Endothelial cell of umbilical vein (primary cell): ENCODE results near the gene SLC9A9. TPM values are rescaled to one million over a fixed set of nuclear protein-coding genes. Genes with fewer than 3 reads are reported as not detected.

Experiments used
- BruUV-seq: library from RNA; stranded (reverse); fragments of 400-500 nt; replicated peaks from 2 replicates; lab custom pipeline; 2021; lab: Mats Ljungman, UMichigan
- CTCF ChIA-PET: fragments of 300-600, 350-600 bp; sonication (Branson Sonifier 250); formaldehyde crosslinking; loops from one replicate; lab custom pipeline; 2021; ENCODE audit warnings: antibody characterized with exemption, inconsistent platforms; lab: Charles Lee
- POLR2A ChIA-PET: fragments of 300-600, 350-600 bp; sonication (Branson Sonifier 250); formaldehyde crosslinking; loops from one replicate; lab custom pipeline; 2021; ENCODE audit warnings: antibody characterized with exemption, inconsistent platforms; lab: Charles Lee
- DNase-seq: peaks from one replicate; pipeline ENCODE4 v3.0.0-alpha.2; 2011; ENCODE audit warnings: low read depth, low spot score
- FAIRE-seq: peaks from 2 replicates; lab custom pipeline; 2011; peaks lifted over from hg19 to GRCh38; lab: Jason Lieb, UNC
- H2AFZ ChIP-seq: 2 replicates; pipeline ENCODE4 v1.6.0; 2012; ENCODE audit warnings: low read depth, low read length, control low read depth, inconsistent platforms
- H3K27ac ChIP-seq: 2 replicates; pipeline ENCODE4 v1.5.1; 2011; ENCODE audit warnings: low read depth, mild to moderate bottlenecking, control low read depth, low read length, moderate library complexity; ENCODE audit not compliant: insufficient read depth
- H3K27me3 ChIP-seq, 2 experiments: 2 replicates each; pipeline versions ENCODE4 v1.6.0 to v1.6.1; 2011; ENCODE audit warnings: low read length in 2 of 2, mixed read lengths in 1 of 2; ENCODE audit not compliant: control insufficient read depth in 2 of 2, insufficient read depth in 2 of 2
- H3K36me3 ChIP-seq, 2 experiments: 2 replicates in 1 of 2; 3 replicates in 1 of 2; pipeline ENCODE4 v1.5.1; 2011; ENCODE audit warnings: low read length in 2 of 2, mild to moderate bottlenecking in 1 of 2, moderate library complexity in 1 of 2; ENCODE audit not compliant: control insufficient read depth in 2 of 2, insufficient read depth in 2 of 2; ENCODE audit errors: extremely low read depth in 1 of 2
- H3K4me1 ChIP-seq: 3 replicates; pipeline ENCODE4 v1.5.1; 2011; ENCODE audit warnings: mild to moderate bottlenecking, low read length; ENCODE audit not compliant: control insufficient read depth, insufficient read depth; ENCODE audit errors: extremely low read depth
- H3K4me2 ChIP-seq: 2 replicates; pipeline ENCODE4 v1.6.1; 2011; ENCODE audit warnings: low read length, control low read depth, mixed read lengths; ENCODE audit not compliant: insufficient read depth
- H3K4me3 ChIP-seq, 3 experiments: fragments of 200-600 bp in 1 of 3; sonication (generic), shearing (Covaris generic) in 1 of 3; replicated peaks in 1 of 3; 2 replicates each; pipeline ENCODE4 v1.5.1; 2011 to 2016; ENCODE audit warnings: control low read depth in 3 of 3, low read length in 3 of 3, mild to moderate bottlenecking in 2 of 3, inconsistent platforms in 1 of 3, low read depth in 1 of 3, moderate library complexity in 1 of 3; ENCODE audit not compliant: insufficient read depth in 1 of 3
- H3K79me2 ChIP-seq: 2 replicates; pipeline ENCODE4 v1.6.0; 2012; ENCODE audit warnings: low read length, inconsistent platforms; ENCODE audit not compliant: control insufficient read depth, insufficient read depth
- H3K9ac ChIP-seq: replicated peaks from 2 replicates; pipeline ENCODE3; 2011; ENCODE audit warnings: low read length, control low read depth; ENCODE audit not compliant: insufficient read depth; ENCODE audit errors: extremely low read depth
- H3K9me1 ChIP-seq: replicated peaks from 3 replicates; pipeline ENCODE4 v1.6.0; 2011; ENCODE audit warnings: mild to moderate bottlenecking, low read length; ENCODE audit not compliant: control insufficient read depth, insufficient read depth; ENCODE audit errors: extremely low read depth
- H3K9me3 ChIP-seq: replicated peaks from 2 replicates; pipeline ENCODE4 v1.5.1; 2012; ENCODE audit warnings: low read length, inconsistent platforms; ENCODE audit not compliant: control insufficient read depth, insufficient read depth
- H4K20me1 ChIP-seq: replicated peaks from 2 replicates; pipeline ENCODE3; 2011; ENCODE audit warnings: mild to moderate bottlenecking, low read length; ENCODE audit not compliant: control insufficient read depth, insufficient read depth; ENCODE audit errors: extremely low read depth
- EZH2 ChIP-seq: IDR thresholded peaks from 2 replicates; pipeline ENCODE4 v1.6.1; 2012; ENCODE audit warnings: borderline replicate concordance, low read depth, mild to moderate bottlenecking, moderate library complexity, low read length, inconsistent platforms; ENCODE audit not compliant: severe bottlenecking
- FOS ChIP-seq: IDR thresholded peaks from 2 replicates; pipeline ENCODE4 v1.6.1; 2011; ENCODE audit warnings: mild to moderate bottlenecking, low read length, moderate library complexity, borderline replicate concordance; ENCODE audit not compliant: insufficient read depth
- GATA2 ChIP-seq: IDR thresholded peaks from 2 replicates; pipeline ENCODE4 v1.7.0; 2011; ENCODE audit warnings: low read depth, mild to moderate bottlenecking, moderate library complexity, mixed read lengths, low read length; ENCODE audit not compliant: insufficient read length, insufficient read depth
- JUN ChIP-seq: IDR thresholded peaks from 2 replicates; pipeline ENCODE4 v1.6.1; 2011; ENCODE audit warnings: borderline replicate concordance, low read depth; ENCODE audit not compliant: insufficient read length, insufficient read depth
- MYC ChIP-seq: IDR thresholded peaks from one replicate; pipeline ENCODE4 v1.6.1; 2011; ENCODE audit warnings: mild to moderate bottlenecking, low read depth, low read length
- POLR2A ChIP-seq: IDR thresholded peaks from 2 replicates; pipeline ENCODE4 v1.6.1; 2012; ENCODE audit warnings: low read depth, mild to moderate bottlenecking, control low read depth, low read length
- POLR2AphosphoS5 ChIP-seq: IDR thresholded peaks from 2 replicates; pipeline ENCODE4 v1.6.1; 2012; ENCODE audit warnings: low read depth, mild to moderate bottlenecking, control low read depth, low read length, moderate library complexity; ENCODE audit not compliant: insufficient read depth
- dilution Hi-C: fragments of 300-500 bp; cut with MboI; formaldehyde crosslinking; loops from one replicate; pipeline ENCODE4 v1.15.0; 2019; ENCODE audit warnings: low sequenced_read_pairs; ENCODE audit not compliant: extremely low pct_ligation_motif_present
- intact Hi-C: fragments of 100-400 bp; cut with micrococcal nuclease; formaldehyde crosslinking; loops from one replicate; pipeline ENCODE4 v1.10.0; 2022
- polyA plus RNA-seq, 4 experiments: library from polyadenylated mRNA; depleted of rRNA in 3 of 4; stranded (reverse) in 3 of 4; unstranded in 1 of 4; fragments of >200 nt; gene quantifications; 2 replicates each; pipeline versions ENCODE4 v1.2.1 to v1.2.3, GENCODE V29; 2011 to 2012; ENCODE audit warnings: missing spikeins in 1 of 4
- total RNA-seq: library from RNA; stranded (reverse); gene quantifications from 2 replicates; pipeline ENCODE4 v1.2.3, GENCODE V29; 2021
- TF ChIP-seq, protein P1 (sequence below), 2 donors: IDR thresholded peaks; 1 replicate in 1 of 2; 2 replicates in 1 of 2; pipeline ENCODE4 v1.5.1; 2011; ENCODE audit warnings: low read length in 2 of 2, mild to moderate bottlenecking in 2 of 2, moderate library complexity in 2 of 2, control low read depth in 1 of 2, inconsistent platforms in 1 of 2, low read depth in 1 of 2; ENCODE audit not compliant: insufficient read depth in 1 of 2; ENCODE audit errors: extremely low read depth in 1 of 2
- TF ChIP-seq, protein P2 (sequence below): IDR thresholded peaks from 2 replicates; pipeline ENCODE4 v1.6.1; 2011; ENCODE audit not compliant: insufficient read depth, insufficient read length

SLC9A9 gene
- total and polyA plus RNA-seq, 2 donors (not counting 3 experiments of a cell fraction or from before 2014, with no cell fraction given) = 1.5 to 1.8 TPM

DNA sequence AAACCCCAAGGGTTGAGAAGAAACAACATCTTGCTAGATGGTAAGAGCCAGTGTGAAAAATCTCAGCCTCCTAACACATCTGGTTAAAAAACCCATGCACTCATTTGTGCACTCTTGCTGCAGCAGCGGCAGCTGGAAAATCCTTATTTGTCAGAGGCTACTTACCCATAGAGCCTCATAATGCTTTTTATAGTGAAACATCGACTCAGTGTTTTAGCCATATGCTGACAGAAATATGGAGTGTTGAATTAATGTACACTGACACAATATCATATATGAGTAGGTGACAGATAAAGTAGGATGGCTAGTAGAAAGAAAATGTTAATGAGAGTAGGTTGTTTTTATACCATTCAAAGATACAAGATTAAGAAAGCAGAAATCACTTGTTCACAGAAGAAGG, 13.0 kb downstream of the SLC9A9 start:
- Histone ChIP-seq H3K4me3 (no peak overlapping the region), H2AFZ (no peak overlapping the region), H4K20me1 (no peaks in the 10 kb centered on the region), H3K27ac (no peak overlapping the region), H3K79me2 (no peaks in the 10 kb centered on the region), H3K36me3 (no peaks in the 10 kb centered on the region), H3K4me1 (peaks cover 12% of the 10 kb centered on the region), H3K27me3 (no peaks in the 10 kb centered on the region), H3K9ac (no peak overlapping the region), H3K9me3 (no peaks in the 10 kb centered on the region), H3K4me2 (no peak overlapping the region), H3K9me1 (peaks cover 3% of the 10 kb centered on the region)
- DNase-seq = no peak
- intact Hi-C loops (no loop called here), dilution Hi-C loops (no loop called here)
- TF ChIP-seq GATA2 (no peak), MYC (no peak), POLR2A (no peak), JUN (no peak), EZH2 (no peak), FOS (no peak), POLR2AphosphoS5 (no peak)
- TF ChIP-seq, protein P1, sequence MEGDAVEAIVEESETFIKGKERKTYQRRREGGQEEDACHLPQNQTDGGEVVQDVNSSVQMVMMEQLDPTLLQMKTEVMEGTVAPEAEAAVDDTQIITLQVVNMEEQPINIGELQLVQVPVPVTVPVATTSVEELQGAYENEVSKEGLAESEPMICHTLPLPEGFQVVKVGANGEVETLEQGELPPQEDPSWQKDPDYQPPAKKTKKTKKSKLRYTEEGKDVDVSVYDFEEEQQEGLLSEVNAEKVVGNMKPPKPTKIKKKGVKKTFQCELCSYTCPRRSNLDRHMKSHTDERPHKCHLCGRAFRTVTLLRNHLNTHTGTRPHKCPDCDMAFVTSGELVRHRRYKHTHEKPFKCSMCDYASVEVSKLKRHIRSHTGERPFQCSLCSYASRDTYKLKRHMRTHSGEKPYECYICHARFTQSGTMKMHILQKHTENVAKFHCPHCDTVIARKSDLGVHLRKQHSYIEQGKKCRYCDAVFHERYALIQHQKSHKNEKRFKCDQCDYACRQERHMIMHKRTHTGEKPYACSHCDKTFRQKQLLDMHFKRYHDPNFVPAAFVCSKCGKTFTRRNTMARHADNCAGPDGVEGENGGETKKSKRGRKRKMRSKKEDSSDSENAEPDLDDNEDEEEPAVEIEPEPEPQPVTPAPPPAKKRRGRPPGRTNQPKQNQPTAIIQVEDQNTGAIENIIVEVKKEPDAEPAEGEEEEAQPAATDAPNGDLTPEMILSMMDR (IDR thresholded peaks at IDR 0.05; ENCODE audit: extremely low read depth in 1 of 2, insufficient read depth in 1 of 2, low read depth in 1 of 2, low read length in 2 of 2) = no peak
- TF ChIP-seq, protein P2, sequence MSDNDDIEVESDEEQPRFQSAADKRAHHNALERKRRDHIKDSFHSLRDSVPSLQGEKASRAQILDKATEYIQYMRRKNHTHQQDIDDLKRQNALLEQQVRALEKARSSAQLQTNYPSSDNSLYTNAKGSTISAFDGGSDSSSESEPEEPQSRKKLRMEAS = no peak
- no TSS peak for BruUV-seq
- CTCF ChIA-PET = no interaction called here
- no peak for FAIRE-seq
- POLR2A ChIA-PET = no interaction called here
